Inflammatory macrophage (primary cell): ENCODE measurements around the gene CALML6.

Experiments used
- DNase-seq, 2 donors: peaks; one replicate each; pipeline ENCODE4 v3.0.0-alpha.2; 2020 to 2022

CALML6 gene

DNA sequence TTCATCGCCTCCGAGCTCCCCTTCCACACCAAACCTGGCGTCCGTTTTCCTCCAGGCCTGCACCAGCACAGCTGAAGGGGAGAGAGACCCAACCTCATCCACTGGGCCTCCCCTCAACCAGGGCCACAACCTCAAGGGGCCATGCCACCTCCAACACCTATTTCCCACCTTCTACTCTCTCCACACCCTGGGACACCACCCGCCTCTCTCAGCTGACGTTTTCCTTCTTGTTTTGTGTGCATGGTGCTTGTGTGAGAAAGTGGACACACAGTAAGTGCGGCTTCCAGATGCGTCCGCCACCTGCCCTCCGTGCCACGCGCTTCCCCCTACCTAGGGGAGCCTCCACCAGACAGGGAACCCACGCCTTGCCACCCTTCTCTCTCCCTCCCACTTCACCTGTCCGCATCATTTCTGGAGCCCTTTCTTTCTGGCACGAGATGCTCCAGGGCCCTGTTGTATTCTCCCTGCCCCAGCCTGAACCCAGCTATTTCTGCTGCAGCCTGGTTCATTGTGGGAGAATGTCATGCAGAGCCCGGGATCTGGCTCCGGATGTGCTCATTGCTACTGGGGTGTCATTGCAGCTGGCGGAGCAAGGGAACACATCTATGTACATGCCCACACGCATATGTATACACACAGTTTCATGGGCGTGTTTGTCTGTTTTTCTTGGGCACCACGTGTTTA is 22.8 kb upstream of the CALML6 start:
- no peak for DNase-seq

DNA sequence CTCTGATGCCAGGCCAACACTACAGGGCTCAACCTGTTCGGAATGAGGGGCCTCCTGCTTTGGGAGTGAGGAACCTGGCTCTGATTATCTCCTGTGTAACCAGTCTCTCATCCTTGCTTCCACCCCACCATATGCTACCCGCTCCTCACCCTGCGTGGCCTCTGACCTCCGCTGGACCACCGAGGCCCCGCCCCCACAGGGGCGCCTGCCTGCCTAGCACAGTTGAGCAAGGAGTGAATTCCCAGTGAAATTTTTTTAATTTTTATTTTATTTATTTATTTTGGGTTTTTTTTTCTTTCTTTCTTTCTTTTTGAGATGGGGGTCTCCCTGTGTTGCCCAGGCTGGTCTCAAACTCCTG is 22.3 kb upstream of the CALML6 start:
- DNase-seq: no peak

DNA sequence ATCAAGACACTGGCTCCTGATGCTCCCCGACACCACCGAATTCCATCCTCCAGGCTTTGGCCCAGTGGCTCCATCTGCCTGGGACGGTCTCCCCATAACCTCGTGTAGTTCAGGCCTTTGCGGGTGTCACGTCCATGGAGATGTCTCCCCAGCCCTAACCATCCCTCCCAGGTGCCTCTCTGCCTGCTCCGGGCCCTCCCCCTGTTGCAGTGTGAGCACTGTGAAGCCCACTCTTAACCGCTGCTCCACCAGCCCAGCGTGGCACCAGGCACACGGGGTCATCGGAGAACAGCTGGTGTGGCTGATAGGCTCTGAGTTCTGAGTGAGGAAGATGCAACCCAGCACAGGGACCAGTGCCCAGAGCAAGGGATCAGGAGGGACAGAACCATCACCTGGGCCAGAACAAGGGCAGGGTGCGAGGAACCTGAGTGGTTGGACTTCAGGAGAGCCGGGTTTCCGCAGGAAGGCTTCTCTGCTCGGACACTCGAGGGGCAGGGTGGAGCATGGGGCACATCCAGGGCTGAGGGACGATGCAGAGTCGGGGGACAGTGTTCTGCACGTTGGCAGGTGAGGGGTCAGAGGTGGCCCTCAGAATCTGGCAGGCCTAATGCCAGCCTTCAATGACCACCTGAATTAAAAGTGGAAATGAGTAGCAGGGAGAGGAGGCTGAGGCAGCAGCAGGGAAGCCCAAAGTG is 21.6 kb upstream of the CALML6 start:
- DNase-seq: no peak

DNA sequence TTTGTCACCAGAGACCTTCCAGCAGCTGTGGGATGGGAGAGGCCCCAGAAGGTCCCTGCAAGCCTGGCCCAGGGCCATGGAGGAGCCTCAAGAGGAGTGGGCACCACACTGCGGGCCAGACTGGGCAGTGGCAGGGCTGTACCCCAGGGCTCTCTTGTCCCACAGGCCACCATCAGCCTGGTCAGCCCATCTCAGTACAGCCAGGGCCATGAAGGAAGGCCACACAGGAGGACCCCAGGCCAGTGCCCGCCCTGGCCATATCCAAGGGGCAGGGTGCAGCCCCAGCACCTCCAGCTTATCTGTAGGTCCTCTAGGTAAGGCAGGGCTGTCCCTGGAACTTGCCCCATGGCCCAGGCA is 21.1 kb upstream of the CALML6 start:
- no peak for DNase-seq

DNA sequence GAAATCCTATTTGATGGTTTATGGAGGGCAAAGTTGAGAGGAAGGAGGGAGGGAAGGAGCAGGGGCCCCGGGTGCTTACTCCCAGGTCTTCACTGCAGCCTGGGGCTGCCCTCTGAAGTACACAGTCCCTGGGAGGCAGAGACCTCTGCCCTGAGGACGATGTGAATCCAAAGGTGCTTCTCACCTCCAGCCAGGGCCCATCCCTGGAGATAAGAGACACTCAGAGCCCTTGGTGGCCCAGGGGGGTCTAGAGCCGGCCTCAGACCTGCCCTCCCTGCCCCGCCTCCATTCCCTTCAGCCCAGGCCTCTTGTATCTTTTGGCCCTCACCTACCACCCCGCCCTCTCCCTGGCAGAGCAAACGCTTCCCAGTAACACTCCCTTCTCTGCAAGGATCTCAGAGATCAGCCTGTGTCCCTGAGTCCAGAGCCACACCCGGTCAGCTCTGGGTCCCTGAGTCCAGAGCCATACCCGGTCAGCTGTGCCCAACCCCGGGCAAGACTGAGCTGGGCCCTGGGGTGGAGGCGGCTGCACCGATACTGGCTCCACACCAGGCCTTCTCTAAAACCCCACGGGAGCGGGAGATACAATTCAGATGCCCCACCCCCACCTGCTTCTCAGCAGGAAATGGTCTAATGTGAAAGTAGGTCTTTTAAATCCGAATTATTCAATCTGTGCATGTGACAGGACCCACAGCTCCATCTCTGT is 20.6 kb upstream of the CALML6 start:
- no peak for DNase-seq

DNA sequence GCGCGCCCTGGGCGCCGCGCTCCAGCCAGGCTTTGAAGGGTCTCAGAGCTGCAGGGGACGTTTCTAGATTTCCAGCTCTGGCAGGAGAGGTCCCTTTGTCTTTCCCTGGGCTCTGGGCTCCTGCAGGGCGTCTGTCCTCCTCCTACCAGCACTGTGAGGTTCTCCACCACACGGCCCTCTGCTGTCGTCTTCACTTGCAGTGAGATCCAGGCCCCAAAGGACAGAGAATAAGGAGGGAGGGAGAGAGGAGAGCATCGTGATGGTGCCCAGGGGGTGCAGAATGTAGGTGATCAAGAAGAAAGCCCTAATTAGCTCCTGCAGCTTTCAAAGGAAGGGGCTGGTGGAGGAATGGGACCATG is 20.0 kb upstream of the CALML6 start:
- DNase-seq: no peak

DNA sequence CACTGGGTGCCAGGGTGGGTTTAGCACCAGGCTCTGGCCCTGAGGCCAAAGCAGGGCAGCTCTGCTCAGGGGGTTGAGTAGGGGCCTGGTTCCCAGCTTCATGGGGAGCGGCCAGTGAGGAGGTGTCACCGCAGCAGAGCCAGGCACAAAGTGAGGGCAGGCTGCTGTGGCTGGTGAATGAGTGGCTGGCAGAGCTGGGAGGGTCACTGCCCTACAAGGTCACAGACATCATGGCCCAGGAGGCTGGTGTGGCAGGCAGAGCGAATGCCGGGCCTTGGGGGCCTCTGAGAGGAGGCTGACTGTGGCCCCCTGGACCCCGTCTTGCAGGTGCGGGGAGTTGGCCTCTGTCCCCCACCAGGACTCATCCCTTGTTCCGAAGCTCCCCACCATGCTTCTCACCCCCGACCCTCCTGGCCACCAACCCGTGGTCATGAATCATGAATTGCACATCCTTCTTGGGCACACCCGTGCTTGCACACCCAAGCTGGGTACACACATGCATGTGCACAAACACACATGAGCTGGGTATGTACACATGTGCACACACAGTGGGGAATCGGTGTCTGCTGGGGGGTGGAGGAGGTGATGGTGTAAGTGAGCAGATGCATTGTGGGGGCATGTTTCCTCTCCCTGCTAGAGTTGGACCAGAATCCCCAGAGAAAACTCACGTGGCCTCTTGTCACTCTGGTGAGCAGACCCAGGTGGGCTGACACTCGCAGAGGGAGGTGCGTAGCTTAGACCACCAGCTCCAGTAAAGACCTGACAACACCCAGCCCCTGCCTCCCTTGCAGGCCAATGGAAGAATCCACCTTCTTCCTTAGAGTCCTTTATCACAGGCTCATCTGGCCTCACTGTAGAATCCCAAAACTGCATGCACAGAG is 19.4 kb upstream of the CALML6 start:
- no peak for DNase-seq

DNA sequence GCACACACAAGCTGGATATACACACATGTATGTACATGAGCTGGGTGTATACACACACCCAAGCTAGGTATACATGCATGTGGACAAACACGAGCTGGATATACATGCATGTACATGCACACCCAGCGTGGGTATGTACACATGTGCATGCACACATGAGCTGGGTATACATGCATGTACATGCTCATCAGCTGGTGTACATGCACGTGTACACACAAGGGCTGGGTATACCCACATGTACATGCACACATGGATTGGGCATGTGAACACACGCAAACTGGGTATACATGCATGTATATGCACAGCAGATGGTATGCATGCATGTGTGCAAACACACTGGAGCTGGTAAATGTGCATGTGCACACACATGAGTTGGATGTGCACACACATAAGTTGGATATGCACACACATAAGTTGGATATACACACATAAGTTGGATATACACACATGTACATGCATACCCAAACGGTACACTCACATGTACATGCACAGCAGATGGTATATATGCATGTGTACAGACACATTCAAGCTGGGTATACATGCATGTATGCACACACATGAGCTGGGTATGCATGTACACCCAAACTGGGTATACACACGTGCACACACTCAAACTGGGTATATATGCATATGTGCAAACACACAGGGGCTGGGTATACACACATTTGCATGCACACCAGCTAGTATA is 16.7 kb upstream of the CALML6 start:
- DNase-seq: no peak

DNA sequence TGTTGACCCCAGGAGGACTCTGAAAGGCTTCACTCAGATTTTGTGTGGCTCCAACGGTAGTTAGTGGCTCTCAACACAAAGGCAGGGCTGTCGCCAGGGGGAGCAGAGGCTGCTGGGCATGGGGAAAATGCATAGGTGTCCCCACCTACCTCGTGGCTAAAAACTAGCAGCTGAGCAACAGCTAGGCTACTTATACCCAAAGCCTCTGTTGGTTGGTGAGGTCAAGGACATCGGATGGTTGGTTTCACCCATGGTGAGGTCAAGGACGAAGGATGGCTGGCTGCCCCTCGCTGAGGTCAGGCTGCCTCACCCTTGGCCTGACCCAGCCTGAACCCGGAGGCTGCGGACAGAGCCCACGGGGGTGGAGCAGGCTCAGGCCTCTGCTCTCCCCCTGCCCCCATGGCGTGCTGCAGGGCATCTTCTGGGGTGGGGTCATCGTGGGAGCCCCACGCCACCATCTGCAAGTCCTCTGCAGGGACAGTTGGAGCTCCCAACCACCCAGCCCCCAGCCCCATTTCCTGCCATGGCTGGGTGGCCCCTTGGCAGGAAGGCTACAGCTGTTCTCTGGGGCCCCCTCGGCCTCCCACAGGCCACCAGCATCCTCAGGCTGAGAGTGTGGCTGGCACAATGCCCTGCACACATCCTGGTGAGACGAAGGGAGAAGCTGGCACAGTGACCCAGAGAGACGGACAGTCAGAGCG is 15.6 kb upstream of the CALML6 start:
- peak in 1 of 2 donors; percentile 29 for DNase-seq

DNA sequence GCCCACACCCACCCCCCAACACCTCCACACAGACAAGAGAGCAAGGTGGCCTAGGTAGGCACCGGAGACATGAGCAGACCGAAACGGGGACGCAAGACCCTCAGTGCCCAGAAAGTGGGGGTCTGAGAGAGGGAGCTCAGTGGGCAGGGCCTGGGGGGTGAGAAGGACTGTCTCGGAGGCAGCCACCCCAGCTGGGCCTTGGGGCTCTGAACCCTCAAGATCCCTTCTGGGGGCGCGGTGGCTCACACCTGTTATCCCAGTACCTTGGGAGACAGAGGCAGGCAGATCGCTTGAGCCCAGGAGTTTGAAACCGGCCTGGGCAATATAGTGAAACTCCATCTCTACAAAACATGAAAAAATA is 15.1 kb upstream of the CALML6 start:
- DNase-seq: no peak

DNA sequence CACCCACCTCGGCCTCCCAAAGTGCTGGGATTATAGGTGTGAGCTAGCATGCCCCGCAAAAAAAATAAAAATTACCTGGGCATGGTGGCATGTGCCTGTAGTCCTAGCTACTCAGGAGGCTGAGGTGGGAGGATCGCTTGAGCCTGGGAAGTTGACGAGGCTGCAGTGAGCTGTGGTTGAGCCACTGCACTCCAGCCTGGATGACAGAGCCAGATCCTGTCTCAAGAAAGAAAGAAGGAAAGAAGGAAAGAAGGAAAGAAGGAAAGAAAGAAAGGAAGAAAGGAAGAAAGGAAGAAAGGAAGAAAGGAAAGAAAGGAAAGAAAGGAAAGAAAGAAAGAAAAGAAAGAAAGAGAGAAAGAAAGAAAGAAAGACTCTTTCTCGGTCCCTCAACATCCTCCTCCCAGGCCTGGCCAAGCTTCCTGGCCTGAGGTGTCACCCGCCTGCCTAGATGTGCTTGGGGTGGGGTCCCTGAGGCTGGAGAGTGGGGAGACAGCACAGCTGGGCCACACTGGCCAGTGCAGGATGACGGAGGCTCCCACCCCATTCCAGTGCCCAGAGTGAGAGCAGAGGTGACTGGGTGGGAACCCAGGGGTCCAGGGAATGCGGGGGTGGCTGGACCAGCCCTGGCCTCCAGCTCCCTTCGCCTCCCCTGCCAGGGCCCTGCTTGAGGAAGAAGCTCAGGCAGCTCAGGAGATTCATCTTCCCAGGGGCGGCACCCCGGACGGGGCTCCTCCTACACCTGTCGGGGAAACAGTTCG is 14.0 kb upstream of the CALML6 start:
- DNase-seq: no peak

DNA sequence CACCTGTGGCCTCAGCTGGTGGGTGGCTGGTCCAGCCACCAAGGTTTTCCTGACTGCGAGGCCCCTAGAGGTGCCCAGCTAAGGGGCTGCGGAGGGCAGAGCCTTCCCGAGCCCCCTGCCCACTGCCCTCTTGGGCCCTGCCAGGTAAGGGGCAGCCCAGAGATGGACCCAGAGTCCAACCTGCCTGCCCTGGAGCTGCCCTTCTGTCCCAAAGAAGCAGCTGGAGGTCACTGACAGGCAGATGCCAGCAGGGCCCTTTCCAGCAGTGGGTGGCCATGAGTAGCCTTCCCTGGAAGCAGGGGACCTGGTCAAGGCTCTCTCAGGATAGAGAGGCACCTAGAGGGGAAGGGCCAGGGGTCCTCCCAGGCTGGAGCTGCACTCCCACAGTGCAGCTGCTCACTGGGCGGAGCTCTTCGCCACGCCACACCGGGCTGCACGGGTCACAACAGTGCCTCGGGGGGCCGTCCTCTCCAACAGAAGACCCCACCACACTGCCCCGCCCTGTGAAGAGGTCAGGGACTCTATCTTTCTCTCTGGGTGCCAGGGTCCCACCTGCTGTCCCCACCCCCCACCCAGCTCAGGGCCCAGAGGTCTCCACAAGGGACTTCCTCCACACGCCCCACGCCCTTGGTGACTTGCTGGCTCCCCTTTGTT is 13.3 kb upstream of the CALML6 start:
- no peak for DNase-seq

DNA sequence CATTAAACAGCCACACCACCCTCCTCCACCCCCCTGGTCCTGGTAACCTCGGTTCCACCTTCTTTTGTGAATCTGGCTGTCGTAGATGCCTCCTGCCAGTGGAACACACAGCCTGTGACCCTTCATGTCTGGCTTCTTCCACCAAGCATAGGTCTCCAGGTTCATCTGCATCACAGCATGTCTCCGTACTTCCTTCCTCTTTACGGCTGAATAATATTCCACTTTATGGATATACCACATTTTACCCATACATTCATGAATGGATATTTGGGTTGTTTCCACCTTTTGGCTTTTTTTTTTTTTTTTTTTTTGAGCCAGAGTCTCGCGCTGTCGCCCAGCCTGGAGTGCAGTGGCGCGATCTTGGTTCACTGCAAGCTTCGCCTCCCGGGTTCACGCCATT is 11.8 kb upstream of the CALML6 start:
- DNase-seq: no peak

DNA sequence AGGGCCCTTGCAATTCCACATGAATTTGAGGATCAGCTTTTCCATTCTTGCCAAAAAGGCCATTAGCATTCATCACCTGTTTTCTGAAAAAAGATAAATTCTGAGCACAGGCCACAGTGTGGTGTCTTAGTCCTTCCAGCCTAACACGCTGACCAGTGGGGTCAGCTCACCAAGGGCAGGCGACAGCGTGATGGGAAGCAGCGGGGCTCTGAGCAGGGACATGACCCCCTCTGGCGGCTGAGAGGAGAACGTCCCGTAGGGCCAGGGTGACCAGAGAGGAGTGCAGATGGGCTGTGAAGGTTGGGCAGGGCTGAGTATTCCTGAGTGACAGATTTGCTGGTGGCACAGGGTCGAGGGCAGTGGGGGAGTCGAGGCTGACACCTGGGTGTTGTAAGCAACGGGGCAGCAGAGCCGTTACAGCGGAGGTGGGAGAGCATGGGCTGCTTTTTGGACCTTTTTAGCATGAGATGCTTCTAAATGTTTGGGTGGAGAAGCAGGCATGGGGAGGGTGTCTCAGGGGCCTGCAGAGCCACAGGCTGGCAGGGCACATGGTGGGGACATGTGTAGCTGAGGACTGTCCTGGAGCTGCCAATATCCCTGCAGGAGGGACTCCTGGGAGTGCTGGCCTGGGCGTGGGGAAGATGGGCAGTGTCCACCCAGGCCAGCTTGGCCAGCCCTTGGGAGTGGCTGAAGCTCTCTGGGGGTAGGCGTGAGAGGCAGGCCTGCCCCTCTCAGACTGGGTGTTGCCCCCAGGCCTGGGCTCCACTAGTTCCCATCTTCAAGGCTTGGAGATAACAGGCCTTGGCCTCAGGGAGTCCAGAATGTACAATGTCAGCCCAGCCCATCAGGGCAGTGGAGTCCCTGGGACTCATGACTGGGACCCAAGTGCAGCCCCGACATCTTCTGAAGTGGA is 8.6 kb upstream of the CALML6 start:
- peak; percentile 84 to 89 for DNase-seq

DNA sequence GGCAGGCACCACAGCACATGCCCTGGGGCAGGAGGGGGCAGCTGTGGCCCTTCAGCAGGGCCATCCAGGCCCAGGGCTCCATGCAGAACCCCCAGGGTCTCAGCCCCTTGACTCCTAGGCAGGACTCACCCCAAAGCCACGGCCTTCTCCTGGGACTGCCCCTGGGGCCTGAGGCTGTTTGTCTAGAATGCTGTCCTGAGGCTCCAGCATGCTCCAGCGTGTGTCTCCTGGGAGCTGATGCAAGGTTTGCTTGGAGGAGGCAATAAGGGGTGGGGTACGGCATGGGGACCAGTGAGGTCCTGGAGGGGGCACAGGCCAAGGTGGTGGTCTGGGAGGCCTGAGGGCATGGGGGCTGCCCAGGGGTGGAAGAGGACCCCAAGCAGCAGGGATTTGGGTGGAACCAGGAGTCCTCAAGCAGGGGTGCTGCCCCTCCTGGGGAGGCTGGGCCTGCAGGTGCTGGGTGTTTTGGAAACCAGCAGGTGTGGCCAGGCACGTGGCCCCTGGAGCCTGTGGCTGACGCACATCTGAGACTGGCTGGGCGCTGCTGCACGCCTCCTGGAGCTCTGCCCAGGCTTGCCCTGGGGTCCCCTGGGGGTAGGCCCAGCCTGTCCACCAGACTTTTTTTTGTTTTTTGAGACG is 7.8 kb upstream of the CALML6 start:
- DNase-seq: no peak

DNA sequence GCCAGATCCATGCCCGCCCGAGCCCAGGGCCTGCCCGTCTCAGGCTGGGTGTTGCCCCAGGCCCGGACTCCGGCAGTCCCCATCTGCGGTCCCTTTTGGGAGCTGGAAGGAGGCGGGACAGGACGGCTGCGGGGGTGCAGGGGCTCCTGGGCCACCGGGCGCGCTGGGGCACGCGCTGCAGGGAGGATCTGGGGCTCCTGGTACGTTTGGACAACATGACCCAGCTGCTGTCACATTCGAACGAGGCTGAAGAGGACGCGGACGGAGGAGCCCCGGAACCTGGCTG is 6.6 kb upstream of the CALML6 start:
- DNase-seq: no peak

DNA sequence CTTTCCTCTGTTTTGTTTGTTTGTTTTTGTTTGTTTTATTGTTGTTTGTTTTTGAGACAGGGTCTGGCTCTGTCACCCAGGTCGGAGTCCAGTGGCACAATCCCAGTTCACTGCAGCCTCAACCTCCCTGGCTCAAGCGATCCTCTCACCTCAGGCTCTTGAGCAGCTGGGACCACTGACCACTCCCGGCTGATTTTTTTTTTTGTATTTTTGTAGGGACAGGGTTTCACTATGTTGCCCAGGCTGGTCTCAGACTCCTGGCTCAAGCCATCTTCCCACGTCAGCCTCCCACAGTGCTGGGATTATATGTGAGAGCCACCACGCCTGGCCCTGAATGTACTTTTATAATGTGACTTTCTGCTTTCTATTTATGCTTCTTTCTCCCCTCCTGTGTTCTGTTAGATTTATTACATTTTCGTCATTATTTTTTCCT is 5.0 kb upstream of the CALML6 start:
- no peak for DNase-seq

DNA sequence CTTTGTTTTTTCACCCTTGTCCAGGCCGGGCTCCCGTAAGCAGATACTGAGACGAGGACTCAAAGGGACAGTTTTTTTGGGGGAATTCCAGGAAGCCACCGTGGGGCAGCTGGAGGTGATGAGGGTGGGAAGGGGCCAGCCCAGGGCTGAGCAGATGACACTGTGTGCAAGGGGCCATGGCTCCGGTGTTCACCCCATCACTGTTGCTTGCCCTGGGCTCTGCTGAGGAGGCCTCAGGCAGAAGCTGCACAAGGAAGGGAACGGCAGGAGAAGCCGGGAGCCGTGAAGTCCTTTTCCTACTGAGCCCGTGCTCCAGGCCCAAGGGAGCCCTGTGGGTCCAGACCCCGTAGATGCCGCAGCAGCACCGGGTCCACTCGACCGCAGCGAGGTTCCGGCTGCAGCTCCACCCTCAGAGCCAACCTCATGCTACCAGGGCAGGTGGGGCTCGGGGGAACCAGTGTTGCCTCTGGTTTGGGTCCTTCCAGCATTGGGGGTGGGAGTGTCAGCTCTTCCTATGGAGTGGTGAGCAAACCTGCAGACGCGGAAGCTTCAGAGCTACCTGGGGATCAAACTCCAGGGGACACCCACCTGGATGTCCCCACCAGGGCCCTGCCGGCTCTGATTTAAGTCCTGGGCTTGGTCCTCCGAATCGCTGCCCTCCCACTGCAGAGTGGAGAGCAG is 4.3 kb upstream of the CALML6 start:
- no peak for DNase-seq
